Activated CD4-positive, alpha-beta T cell treated with anti-CD3 and anti-CD28 coated beads, Interleukin-2, amount 50 U/mL, for 24 hours (primary cell): ENCODE data around the gene THRB.

Experiments used
- DNase-seq, 2 donors: peaks; one replicate each; pipeline ENCODE4 v3.0.0-alpha.2; 2020; ENCODE audit warnings: low read depth in 1 of 2, low spot score in 1 of 2

THRB gene

DNA sequence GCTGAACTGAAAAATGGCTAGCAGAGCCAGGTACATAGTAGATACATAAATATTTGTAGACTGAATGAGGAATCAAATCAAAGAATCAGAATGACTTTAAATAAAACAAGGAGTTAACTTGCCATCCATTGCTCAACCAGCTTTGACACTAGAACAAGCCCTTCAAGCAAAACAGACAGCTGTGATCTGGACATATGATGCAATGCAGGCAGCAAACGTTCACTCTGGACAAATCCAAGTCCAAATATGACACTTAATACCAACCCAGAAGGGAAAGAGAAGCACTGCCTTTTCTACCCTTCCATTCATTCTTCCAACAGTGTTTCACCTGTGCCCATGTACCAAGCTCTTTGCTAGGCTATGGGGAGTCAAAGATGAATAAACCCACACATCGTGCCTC lies 4.5 kb downstream of the THRB start:
- no peak for DNase-seq

- no peak for DNase-seq
Measured at GRCh38 chr3:24487325-24488262, 7.1 kb downstream of the THRB start.

GRCh38 chr3:24485511-24485910 lies 9.1 kb downstream of the THRB start:
- no peak for DNase-seq

GRCh38 chr3:24483873-24484272 lies 10.8 kb downstream of the THRB start:
- no peak for DNase-seq

- DNase-seq, result no peak
Measured at GRCh38 chr3:24482096-24482705, 12.4 kb downstream of the THRB start.

GRCh38 chr3:24481193-24481592 lies 13.5 kb downstream of the THRB start:
- no peak for DNase-seq

DNA sequence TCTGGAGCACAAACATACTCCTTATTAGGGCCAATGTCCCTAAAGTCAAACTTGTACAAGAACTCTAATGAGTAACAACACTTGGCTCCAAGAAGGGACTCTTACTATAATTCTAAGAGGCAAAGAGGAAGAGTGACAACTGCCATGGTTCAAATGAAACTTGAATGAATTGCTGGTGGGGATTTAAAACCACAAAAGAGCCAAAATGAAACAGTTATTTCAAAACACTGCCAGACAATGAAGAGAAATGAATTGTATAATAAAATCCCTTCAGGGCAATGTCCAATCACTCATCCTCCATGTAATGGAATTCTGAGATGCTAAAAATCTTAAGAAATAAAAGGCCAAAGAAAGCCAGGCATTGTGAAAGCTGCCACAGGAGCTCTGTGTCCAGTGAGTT lies 14.2 kb downstream of the THRB start:
- DNase-seq, result no peak

DNA sequence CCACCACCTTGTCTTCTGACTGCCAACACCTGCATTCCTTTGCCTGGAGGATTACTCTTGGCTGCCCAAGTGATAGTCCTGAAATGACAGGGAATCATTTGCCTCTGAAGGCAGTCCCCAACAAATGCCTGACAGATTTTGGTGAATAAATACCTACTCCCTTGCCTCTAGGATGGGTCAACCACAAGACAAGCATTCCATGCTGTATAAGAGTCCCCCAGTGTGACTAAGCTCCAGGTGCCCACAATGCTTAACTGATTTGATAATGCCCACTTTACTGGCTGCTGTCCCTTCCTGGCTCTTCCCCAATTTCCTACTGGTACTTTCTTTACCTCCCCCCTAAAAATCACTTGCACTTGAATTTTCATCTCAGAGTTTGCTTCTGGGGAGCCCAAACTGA lies 14.8 kb downstream of the THRB start:
- DNase-seq, result no peak

DNA sequence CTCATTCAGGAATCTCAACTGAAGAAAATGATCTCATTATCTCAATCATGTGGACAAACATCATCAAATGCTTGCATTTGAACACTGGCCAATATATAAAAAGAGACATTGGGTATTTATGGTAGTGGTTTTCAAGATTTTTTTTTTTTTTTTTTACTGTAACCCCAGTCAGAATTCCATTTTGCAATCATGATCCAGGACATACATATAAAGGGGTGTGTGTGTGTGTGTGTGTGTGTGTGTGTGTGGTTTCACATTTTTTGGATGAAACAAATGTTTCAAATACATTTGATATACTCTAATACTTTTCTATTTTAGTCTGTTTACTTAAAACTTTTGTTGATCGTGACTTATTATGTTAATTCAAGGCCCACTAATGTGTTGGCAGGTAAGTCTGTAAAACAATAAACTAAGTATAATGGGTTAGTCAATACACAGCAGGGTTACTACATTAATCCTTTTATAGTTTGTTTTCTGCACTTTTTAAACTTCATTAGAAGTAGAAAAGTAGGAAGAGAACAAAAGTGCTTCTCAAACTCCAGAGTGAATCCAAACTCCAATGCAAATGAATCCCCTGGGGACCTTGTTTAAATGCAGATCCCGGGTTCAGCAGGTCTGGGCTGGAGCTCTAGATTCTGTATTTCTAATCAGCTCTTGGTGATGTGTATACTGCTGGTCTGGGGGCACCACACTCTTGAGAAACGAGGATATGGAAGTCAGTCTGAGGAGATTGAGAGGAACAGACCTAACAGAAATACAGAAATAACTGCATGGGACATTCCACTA lies 17.6 kb downstream of the THRB start:
- no peak for DNase-seq

- no peak for DNase-seq
Measured at GRCh38 chr3:24475925-24476324, 18.7 kb downstream of the THRB start.

DNA sequence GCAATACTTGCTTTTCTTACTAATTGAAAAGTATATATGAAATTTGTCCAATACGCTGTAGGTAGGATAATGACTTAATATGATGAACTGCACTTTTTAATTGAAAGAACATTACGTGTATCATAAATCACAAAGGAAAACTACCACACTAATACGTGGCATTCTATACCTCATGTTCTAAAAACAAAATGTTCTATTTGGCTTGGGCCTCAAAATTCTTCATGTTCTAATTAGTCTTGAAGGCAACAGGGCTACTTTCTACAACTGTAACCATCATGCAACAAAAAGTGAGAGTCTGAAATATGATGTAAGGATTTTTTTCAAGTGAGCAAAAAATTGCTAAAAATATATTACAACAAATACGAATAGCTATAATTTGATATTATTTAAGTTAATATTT lies 19.8 kb downstream of the THRB start:
- DNase-seq, result no peak

- DNase-seq, result no peak
Measured at GRCh38 chr3:24472358-24472757, 22.3 kb downstream of the THRB start.

DNA sequence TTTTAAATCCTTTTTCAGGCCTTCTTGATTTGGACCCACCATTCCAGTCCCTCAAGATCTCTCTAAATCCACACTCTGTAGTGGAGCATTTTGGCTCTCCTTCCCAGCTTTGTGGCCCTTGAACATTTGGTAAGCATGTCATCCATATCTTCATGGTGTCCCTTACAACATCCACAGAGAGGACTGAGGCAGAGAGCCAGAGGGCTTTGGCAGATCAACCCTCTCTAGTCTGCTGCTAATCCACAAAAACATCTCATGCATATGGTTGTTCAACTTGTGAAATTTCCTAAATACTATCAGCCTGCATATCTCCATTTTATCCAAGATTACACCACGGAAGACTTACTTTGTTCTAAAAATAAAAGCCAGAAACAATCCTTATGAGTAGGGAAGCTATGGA lies 23.2 kb downstream of the THRB start:
- DNase-seq, result no peak

DNA sequence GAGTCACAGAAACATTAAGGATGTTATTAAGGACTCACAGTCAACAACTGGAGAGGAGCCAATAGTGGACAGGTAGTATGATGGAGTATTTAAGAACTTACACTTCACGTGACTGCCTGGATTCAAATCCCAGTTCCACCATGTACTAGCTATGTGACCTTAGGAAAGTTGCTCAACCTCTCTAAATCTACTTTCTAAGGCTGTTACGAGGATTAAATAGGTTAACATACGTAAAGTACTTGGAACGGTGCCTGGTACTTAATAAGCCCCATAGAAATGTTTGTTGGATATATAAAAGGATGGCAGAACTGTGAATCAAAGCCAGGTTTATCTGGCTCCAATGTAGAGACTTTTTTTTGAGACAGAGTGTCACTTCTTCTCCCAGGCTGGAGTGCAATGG lies 24.4 kb downstream of the THRB start:
- no peak for DNase-seq

GRCh38 chr3:24464389-24464788 lies 30.3 kb downstream of the THRB start:
- DNase-seq, result no peak

- DNase-seq, result no peak
Measured at GRCh38 chr3:24462737-24463136, 31.9 kb downstream of the THRB start.

- no peak for DNase-seq
Measured at GRCh38 chr3:24460974-24461373, 33.7 kb downstream of the THRB start.

DNA sequence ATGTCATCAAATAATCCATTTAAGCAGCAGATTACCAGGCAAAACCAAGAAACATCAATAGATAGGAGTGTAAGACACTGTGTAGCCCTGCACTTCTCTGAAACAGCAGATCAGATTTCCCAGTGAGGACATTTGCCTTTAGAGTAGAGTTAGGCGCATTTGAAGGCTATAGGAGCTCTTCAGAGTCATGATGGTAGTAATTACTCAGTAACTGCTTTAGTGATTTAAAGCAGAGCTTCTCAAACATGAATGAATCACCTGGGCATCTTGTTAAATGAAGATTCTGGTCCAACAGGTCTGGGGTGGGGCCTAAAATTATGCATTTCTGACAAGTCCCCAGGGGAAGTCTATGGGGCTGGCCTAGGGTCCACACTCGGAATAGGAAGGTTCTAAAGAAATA lies 36.9 kb downstream of the THRB start:
- no peak for DNase-seq

DNA sequence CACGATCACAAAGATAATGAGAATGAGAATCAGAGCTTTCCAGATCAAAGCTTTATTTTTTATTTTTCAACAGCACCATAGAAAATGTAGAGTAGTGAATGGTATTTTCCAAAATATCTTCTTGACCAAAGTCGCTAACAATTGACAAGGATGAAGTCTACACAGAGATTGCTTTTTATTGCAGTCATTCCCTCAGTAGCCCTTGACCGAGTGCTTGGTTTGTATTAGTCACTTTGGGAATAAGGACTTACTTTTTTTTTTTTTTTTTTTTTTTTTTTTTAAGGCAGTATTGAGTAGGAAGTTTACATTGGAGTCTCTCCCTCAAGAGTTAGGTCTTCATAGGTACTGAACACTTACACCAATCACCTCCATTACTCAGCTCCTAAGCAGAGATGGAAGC lies 39.8 kb downstream of the THRB start:
- no peak for DNase-seq

- DNase-seq, result no peak
Measured at GRCh38 chr3:24454393-24454792, 40.3 kb downstream of the THRB start.

GRCh38 chr3:24451461-24452099 lies 43.1 kb downstream of the THRB start:
- no peak for DNase-seq
